ENCODE measurements around the gene STK17A.
"Not testable (repeated sequence)": the region's sequence is repeated elsewhere in the genome, so short reads cannot be mapped to it uniquely, and the experiment has no call there.

STK17A gene

DNA sequence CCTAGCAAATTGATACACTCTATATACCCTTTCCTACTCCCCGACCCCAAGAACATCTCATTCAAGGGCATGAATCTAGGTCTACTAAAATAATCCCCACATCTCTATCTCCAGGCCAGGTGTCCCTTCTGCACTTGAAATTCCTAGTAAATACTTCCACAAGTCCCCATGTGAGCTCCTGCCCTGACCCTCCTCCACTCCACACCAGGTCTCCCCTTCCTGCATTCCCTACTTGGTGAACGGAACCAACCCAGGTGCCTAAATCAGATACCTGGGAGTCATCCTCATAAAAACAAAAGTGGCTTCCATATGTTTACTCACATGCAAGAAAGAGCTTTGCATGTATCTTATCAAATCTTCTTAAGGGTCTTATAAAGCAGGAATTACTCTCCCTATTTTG lies 77.2 kb downstream of the STK17A start:
- DNase-seq: no peak

DNA sequence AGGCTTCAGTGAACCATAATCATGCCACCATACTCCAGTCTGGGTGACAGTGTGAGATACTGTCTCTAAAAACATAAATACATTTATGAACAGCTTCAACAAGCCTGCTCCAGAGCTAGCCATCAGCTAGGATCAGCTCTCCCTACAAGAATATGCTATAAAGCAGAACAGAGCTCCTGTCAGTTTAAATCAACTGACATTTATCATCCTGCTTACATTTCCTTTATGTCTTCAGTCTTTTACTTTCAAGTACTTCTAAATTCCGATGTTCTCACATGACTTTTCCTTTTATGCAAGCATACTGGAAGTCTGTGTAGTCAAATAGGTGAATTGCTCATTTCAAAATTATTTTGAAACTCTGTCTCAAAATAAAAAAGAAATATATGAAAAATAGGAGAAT lies 81.8 kb downstream of the STK17A start:
- no peak for DNase-seq

GRCh38 chr7:43666938-43667337 lies 84.0 kb downstream of the STK17A start:
- DNase-seq: no peak

DNA sequence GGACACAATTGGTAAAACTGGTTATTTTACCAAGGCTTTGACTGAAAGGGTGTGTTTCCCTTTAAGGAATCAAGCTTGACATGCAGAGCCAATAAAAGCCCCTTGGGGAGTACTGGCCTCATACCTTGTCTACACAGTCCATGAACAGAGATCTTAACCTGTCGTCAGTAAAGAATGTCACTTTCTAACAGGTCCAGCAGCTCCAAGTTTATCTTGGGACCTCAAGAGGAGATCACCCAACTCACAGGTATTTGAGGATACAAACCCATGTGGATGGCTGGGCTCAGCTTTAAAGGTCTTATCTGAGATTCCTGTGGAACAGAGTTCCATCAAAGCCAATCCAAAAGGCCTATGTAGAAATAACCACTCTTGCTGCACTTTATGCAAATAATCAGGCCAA lies 85.1 kb downstream of the STK17A start:
- DNase-seq: no peak

DNA sequence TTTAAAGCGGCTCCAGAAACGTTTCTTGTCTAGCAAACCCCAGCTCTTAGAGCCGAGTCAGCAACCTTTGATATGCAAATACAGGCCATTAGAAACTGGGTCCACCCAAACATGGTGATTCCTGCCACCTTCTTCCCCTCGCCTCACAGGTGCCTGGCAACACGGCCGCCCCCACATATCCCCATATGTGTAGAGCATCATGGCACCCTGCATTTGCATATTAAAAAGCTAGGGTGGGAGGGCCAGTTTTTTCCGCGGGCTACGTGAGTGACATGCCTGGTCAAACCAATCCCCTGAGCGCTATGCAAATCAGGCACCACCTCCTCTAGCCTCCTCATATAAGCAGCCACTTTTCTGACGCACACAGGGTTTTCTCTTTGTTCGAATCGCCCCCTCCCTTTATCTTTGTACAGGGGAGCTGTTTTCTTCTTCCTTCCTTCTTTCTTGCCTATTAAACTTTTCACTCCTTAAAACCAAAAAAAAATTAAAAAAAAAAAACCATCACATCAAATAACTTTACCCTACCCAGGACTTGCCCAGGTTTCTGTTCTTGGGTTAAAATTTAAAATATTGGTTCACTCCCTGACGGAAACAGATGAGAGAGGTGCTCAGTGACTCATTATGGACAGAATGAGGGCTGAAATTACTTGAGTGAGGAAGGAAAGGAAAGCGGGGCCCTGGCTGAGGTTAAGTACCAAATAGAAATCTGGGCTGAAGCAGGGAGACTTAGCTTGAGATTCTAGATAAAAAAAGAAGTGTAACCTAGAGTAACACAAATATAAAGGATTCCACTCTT lies 86.6 kb downstream of the STK17A start:
- no peak for DNase-seq

- no peak for DNase-seq
Measured at GRCh38 chr7:43671521-43671920, 88.6 kb downstream of the STK17A start.

GRCh38 chr7:43673243-43673976 lies 90.5 kb downstream of the STK17A start:
- not testable (repeated sequence) for DNase-seq

- no peak for DNase-seq
Measured at GRCh38 chr7:43674559-43675436, 91.9 kb downstream of the STK17A start.

All from NCI-H2227 treated with DMSO at 0.1 percent for 48 hours (cell line).